NCI-H345 treated with DMSO at 0.1 percent for 48 hours (cell line): ENCODE results near the gene HOGA1.
A peak's percentile ranks its signal among the peaks of the same experiment; 100 is the strongest.

Source experiments
- DNase-seq: peaks from one replicate; lab custom pipeline; 2025; ENCODE audit not compliant: unreplicated experiment; lab: John Stamatoyannopoulos, UW

Gene HOGA1

GRCh38 chr10:97584060-97584797 is at the start of gene HOGA1:
Gene HOGA1, plus strand, starts transcription at chr10:97584389. Its CDS starts 315 bp downstream, at chr10:97584704.
- no peak for DNase-seq

DNA sequence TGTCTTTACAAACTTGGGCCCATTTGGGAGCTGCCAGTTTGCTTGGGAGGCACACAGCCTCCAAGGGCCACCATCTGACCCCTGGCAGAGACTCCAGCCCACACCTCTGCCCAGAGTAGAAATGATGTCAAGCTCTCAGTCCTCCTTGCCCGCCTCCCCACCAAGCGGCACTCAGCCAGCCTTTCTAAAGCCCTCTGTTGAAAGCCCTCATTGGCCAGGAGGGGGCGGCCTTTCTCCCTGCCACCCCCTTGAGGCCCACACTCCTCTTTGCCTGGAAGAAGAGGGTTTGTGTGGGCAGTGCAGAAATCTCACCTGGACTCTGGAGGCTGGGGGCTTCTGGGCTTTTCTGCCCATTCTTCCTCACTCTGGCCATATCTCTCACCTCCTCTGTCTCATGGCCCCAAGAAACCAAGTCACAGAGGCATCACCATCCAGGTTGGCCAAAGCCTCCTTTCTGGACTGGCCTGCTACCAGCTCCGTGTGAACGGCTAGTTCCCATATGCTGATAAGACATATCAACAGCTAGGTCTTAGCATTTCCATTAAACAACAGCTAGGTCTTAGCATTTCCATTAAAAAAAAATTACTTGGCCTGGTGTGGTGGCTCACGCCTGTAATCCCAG is 49.3 kb upstream of the HOGA1 start:
- no peak for DNase-seq

GRCh38 chr10:97537186-97537869 is 46.9 kb upstream of the HOGA1 start:
- DNase-seq = no peak

DNA sequence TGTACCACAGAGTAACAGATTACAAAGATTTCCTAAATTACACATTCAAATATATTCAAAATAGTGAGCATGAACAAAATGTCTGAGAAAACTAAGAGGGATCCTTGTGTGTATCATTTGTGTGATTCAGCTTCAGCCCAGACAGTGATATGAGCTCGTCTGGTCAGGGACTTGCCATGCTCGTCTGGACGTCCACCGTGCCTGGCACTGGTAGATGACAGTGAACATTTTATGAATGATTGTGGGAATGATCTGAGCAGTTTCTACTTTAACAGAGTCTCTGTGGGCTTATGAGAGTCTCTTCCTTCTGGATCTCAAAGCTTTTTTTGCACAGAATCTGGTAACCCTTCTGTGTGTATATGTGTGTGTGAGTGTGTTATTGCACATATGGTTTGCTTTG is 45.8 kb upstream of the HOGA1 start:
- no peak for DNase-seq

GRCh38 chr10:97538839-97539238 is 45.4 kb upstream of the HOGA1 start:
- no peak for DNase-seq

DNA sequence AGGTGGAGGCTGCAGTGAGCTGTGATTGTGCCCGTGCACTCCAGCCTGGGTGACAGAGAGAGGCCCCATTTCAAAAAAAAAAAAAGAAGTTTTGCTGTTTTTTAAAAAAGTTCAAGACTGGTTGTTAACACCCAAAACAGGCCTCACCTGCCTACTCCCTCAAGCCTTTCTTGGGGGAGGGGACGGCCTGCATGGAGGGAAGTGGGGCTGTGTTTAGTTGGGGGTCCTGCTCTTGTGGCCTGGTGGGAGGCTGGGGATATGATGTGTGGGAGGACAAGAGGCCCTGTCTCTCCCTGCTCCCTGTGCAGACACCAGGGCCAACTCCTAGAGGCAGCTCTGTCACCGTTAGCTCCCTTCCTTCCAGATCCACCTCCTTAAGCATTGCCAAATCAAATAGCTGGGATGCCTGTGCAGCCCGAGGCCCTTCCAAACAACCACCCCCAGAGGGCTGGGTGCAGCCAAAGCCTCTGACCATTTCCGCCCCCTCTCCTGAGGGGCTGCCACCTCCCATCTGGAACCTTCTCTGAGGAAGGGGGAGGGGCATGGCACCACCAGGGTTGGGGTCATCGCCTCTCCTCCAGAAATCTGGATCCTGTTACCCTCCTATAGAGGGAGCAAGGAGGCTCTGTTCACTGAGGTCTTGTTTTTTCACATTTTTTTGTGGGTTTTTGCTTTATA is 44.5 kb upstream of the HOGA1 start:
- no peak for DNase-seq

GRCh38 chr10:97540669-97541500 is 43.3 kb upstream of the HOGA1 start:
- no peak for DNase-seq

- DNase-seq = no peak
Measured at GRCh38 chr10:97542169-97543024, 41.8 kb upstream of the HOGA1 start.

GRCh38 chr10:97543025-97543546 is 41.1 kb upstream of the HOGA1 start:
- DNase-seq = no peak

DNA sequence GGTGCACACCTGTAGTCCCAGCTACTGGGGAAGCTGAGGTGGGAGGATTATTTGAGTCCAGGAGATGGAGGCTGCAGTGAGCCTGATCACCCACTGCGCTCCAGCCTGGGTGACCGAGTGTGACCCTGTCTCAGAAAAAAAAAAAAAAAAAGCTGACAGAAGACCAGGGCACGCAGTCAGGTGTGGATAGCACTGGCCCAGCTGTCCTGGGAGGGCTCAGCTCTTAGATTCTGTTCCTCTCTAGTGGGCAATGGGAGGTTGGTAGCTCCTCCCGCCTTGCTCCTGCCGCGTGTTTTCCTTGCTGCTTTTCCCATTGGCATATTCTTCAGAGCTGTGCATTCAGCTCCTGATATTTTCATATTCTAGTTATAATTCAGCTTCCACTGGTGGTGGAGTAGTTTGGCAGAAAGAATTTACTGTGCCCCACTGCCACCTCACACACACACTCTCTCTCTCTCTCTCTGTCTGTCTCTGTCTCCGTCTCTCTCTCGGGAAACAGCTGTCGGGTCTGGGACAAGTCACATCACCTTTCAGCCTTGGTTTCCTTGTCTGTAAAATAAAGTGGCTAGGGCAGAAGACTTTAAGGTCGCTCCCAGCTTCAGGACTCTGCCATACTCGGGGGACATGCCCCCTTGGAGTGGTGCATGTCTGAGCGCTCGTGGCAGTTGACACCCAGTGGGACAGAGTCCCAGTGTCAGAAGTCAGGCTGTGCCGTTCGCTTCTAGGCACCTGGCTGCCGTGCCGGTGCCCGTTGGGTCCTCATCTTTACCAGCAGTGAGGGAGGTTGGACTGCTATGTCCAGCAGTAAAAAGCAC is 37.5 kb upstream of the HOGA1 start:
- no peak for DNase-seq

GRCh38 chr10:97547271-97547600 is 37.0 kb upstream of the HOGA1 start:
- no peak for DNase-seq

GRCh38 chr10:97547962-97548361 is 36.2 kb upstream of the HOGA1 start:
- DNase-seq = no peak

GRCh38 chr10:97548828-97549455 is 35.2 kb upstream of the HOGA1 start:
- DNase-seq = no peak

DNA sequence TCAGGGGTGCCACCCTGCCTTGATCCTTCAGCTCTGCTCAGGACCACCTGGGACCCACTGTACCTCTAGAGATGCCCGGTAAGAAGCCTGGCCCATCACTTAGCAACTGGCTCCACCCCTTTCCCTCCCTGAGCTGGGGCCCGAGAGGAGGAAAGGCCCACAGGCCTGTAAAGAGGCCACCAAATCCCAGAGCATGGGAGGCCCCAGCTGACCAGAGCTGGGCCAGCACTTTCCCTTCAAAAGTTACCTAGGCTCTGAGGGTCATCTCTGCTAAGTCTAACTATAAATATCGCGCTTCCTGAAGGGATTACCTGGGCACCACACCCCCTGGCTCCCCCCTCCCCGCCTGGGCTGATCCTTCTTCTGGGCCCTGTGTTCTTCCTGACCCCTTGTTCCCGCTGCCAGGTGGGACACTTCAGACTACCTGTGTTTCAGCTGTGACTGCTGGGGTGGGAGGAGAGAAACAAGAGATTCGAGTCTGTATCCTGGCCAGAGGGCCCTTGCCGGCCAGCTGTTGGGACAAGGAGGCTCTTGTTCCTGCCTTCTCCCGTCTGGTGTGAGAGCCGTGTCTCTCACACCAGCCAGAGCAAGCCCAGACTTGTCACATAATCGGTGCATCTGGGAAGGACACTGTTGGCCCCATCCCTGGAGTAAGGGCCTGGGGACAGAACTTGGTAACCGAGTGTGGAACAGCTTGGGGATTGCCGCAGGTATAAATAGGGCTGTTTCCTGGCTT is 34.4 kb upstream of the HOGA1 start:
- DNase-seq = no peak

DNA sequence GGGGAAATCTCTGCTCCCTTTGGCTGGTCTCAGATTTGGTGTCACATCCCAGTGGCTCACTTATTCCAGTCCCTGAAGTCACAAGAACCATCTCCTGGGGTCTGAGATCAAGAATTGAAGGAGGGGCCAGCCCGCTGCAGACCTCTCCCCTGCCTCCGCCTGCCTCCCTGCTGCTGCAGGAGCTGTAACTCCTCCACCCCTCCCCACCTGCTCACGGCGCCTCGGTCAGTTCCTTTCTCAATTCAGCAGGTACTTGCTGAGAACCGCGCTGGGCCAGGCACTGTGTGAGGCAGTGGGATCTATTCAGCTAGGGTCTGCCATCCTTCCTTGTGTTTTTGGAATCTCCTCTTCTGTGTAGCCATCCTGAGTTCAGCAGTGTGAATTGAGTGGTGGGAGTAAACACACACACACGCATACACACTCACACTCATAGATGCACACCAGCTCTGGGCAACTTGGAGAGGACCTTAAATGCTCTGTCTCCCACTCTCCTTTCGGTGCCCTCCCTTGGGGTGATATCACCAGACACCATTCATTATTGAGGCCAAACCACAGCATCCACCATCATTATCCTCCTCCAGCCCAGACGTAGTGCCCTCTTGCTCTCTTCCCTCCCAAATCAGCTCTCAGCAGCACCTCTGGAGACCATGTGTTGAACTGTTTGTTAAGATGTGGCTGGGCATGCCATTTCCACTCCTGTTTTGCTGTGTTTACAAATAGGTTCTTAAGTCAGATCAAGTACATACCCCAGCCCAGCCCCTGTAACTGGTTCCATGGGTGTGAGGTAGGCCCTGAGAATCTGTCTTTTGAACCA is 33.6 kb upstream of the HOGA1 start:
- DNase-seq = no peak

DNA sequence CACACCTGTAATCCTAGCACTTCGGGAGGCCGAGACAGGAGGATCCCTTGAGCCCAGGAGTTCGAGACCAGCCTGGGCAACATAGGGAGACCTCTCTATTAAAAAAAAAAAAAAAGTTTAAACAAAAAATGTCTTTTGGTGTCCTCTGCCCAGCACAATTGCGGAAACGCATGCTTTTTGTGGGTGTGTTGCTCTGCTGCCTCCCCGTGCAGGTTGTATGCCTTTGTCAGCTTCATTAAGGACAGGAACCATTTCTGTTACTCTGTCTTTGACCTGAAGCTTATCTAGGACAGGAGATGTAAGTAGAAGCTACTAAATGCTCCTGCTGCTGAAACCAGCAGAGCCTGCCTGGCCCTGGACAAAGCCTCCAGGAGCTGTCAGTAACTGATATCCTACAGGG is 32.9 kb upstream of the HOGA1 start:
- no peak for DNase-seq

DNA sequence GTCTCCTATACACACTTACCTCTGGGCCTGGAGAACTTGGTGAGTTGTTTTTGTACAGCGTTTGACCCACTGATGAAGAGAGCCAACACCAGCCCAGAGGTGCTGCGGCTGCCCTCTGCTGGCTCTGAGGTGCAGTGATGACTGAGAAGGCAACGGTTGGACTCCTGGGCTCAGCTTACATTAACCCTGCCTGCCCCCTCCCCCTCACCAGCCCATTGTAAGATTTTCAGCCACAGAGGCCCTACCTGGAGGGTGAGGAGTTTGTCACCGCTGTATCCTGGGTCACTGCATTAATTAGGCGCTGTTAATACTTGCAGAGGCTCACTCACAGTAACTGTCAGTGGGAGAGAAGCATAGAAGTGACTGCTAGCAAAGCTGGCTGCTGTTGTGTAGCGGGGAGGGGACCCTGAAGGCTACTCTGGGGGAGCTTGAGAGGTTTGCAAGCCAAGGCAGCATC is 30.6 kb upstream of the HOGA1 start:
- peak; percentile 6 for DNase-seq
